H1 (cell line): ENCODE measurements around the gene DBH. TPM values are rescaled to one million over a fixed set of nuclear protein-coding genes. Genes with fewer than 3 reads are reported as not detected.

Experiments used
- CTCF ChIA-PET: fragments of 300-600 bp; sonication (Branson Sonifier 250); formaldehyde crosslinking; loops from one replicate; lab custom pipeline; 2021; ENCODE audit not compliant: partially characterized antibody; lab: Charles Lee
- POLR2A ChIA-PET: fragments of 300-600 bp; sonication (Branson Sonifier 250); formaldehyde crosslinking; loops from one replicate; lab custom pipeline; 2021; ENCODE audit warnings: inconsistent platforms; ENCODE audit not compliant: partially characterized antibody; lab: Charles Lee
- DNase-seq, 2 experiments: peaks; one replicate each; pipeline versions ENCODE4 v3.0.0 to v3.0.0-alpha.2; 2010 to 2022; ENCODE audit warnings: low spot score in 2 of 2, low read depth in 1 of 2, mixed read lengths in 1 of 2
- FAIRE-seq: peaks from 2 replicates; lab custom pipeline; 2011; peaks lifted over from hg19 to GRCh38; lab: Jason Lieb, UNC
- H2AFZ ChIP-seq: 2 replicates; pipeline ENCODE4 v1.8.1; 2012; ENCODE audit warnings: low read length, inconsistent platforms
- H2AK5ac ChIP-seq: 2 replicates; pipeline ENCODE4 v1.6.1; 2013; ENCODE audit warnings: low read depth, low read length
- H2BK120ac ChIP-seq: replicated peaks from 2 replicates; pipeline ENCODE3; 2013; ENCODE audit warnings: low read depth, low read length, inconsistent platforms
- H2BK12ac ChIP-seq: 2 replicates; pipeline ENCODE4 v1.6.1; 2013; ENCODE audit warnings: low read depth, low read length
- H2BK15ac ChIP-seq: 2 replicates; pipeline ENCODE4 v1.6.1; 2013; ENCODE audit warnings: low read length
- H2BK20ac ChIP-seq: 2 replicates; pipeline ENCODE4 v1.6.1; 2013; ENCODE audit warnings: low read length
- H2BK5ac ChIP-seq: 2 replicates; pipeline ENCODE4 v1.6.1; 2013; ENCODE audit warnings: low read depth, low read length
- H3K14ac ChIP-seq: 2 replicates; pipeline ENCODE4 v1.6.1; 2013; ENCODE audit warnings: inconsistent platforms; ENCODE audit not compliant: insufficient read length
- H3K18ac ChIP-seq: 2 replicates; pipeline ENCODE4 v1.6.1; 2013; ENCODE audit warnings: low read length; ENCODE audit errors: extremely low read depth
- H3K23ac ChIP-seq: 2 replicates; pipeline ENCODE4 v1.6.1; 2013; ENCODE audit warnings: inconsistent platforms; ENCODE audit not compliant: insufficient read length
- H3K23me2 ChIP-seq: 2 replicates; pipeline ENCODE4 v1.6.1; 2013; ENCODE audit warnings: low read depth, low read length
- H3K27ac ChIP-seq: 2 replicates; pipeline ENCODE4 v1.6.1; 2011; ENCODE audit warnings: low read depth, low read length, inconsistent platforms
- H3K27me3 ChIP-seq, 4 experiments: replicated peaks in 1 of 4; 1 replicate in 1 of 4; 2 replicates in 3 of 4; pipeline versions ENCODE4 v1.6.1 to v1.8.1; 2011 to 2013; ENCODE audit warnings: low read length in 3 of 4, mild to moderate bottlenecking in 3 of 4, inconsistent platforms in 2 of 4, mixed read lengths in 2 of 4, moderate library complexity in 1 of 4; ENCODE audit not compliant: control insufficient read depth in 3 of 4, insufficient read depth in 3 of 4; ENCODE audit errors: extremely low read depth in 1 of 4
- H3K36me3 ChIP-seq, 4 experiments: 2 replicates each; pipeline versions ENCODE4 v1.6.1 to v1.8.1; 2011 to 2013; ENCODE audit warnings: mild to moderate bottlenecking in 4 of 4, low read length in 3 of 4, moderate library complexity in 2 of 4, control low read depth in 1 of 4, inconsistent platforms in 1 of 4; ENCODE audit not compliant: insufficient read depth in 4 of 4, control insufficient read depth in 2 of 4
- H3K4ac ChIP-seq: replicated peaks from 2 replicates; pipeline ENCODE3; 2013; ENCODE audit warnings: low read length, low read depth, mixed read lengths, inconsistent platforms; ENCODE audit not compliant: insufficient read length
- H3K4me1 ChIP-seq, 4 experiments: replicated peaks in 1 of 4; 1 replicate in 1 of 4; 2 replicates in 3 of 4; pipeline versions ENCODE4 v1.6.1 to v1.8.1; 2011 to 2013; ENCODE audit warnings: low read length in 3 of 4, inconsistent platforms in 2 of 4, mixed read lengths in 1 of 4; ENCODE audit not compliant: insufficient read depth in 4 of 4, control insufficient read depth in 3 of 4
- H3K4me2 ChIP-seq, 2 experiments: 2 replicates each; pipeline versions ENCODE4 v1.6.1 to v1.8.1; 2011 to 2013; ENCODE audit warnings: low read depth in 2 of 2, low read length in 2 of 2, control low read depth in 1 of 2, inconsistent platforms in 1 of 2, mild to moderate bottlenecking in 1 of 2; ENCODE audit not compliant: insufficient read depth in 1 of 2
- H3K4me3 ChIP-seq, 4 experiments: fragments of 200-600, 300-600 bp in 1 of 4; sonication (generic), shearing (Covaris generic), sonication (Bioruptor Twin) in 1 of 4; 2 replicates each; pipeline versions ENCODE4 v1.5.1 to v1.8.1; 2011 to 2016; ENCODE audit warnings: low read length in 4 of 4, low read depth in 3 of 4, control low read depth in 2 of 4, inconsistent platforms in 2 of 4, mild to moderate bottlenecking in 2 of 4, mixed read lengths in 1 of 4, moderate library complexity in 1 of 4; ENCODE audit not compliant: insufficient read depth in 2 of 4; ENCODE audit errors: extremely low read depth in 1 of 4
- H3K56ac ChIP-seq: replicated peaks from 2 replicates; pipeline ENCODE3; 2013; ENCODE audit warnings: low read depth, mild to moderate bottlenecking, mixed read lengths, low read length, inconsistent platforms; ENCODE audit not compliant: insufficient read length
- H3K79me1 ChIP-seq: 2 replicates; pipeline ENCODE4 v1.6.1; 2013; ENCODE audit warnings: low read depth, low read length, control low read depth
- H3K79me2 ChIP-seq, 2 experiments: 2 replicates each; pipeline versions ENCODE4 v1.6.1 to v1.8.1; 2012 to 2013; ENCODE audit warnings: low read length in 2 of 2, mild to moderate bottlenecking in 2 of 2, inconsistent platforms in 1 of 2; ENCODE audit not compliant: insufficient read depth in 2 of 2, control insufficient read depth in 1 of 2
- H3K9ac ChIP-seq, 4 experiments: replicated peaks in 1 of 4; 1 replicate in 1 of 4; 2 replicates in 3 of 4; pipeline versions ENCODE4 v1.6.1 to v1.8.1; 2011 to 2013; ENCODE audit warnings: low read depth in 3 of 4, low read length in 3 of 4, control low read depth in 2 of 4, mild to moderate bottlenecking in 2 of 4, moderate library complexity in 2 of 4, inconsistent platforms in 1 of 4; ENCODE audit errors: extremely low read depth in 1 of 4
- H3K9me3 ChIP-seq, 2 experiments: 2 replicates each; pipeline versions ENCODE4 v1.6.1 to v1.8.1; 2012 to 2013; ENCODE audit warnings: mild to moderate bottlenecking in 2 of 2, moderate library complexity in 2 of 2, control low read depth in 1 of 2, inconsistent platforms in 1 of 2, low read depth in 1 of 2, low read length in 1 of 2, mixed read lengths in 1 of 2; ENCODE audit not compliant: insufficient read depth in 2 of 2
- H4K20me1 ChIP-seq, 2 experiments: replicated peaks in 1 of 2; 2 replicates each; pipeline versions ENCODE3 to v1.8.1; 2011 to 2013; ENCODE audit warnings: inconsistent platforms in 2 of 2, low read length in 2 of 2, mild to moderate bottlenecking in 1 of 2; ENCODE audit not compliant: insufficient read depth in 2 of 2, control insufficient read depth in 1 of 2
- H4K5ac ChIP-seq: 2 replicates; pipeline ENCODE4 v1.6.1; 2013; ENCODE audit warnings: low read length, low read depth, mixed read lengths, inconsistent platforms; ENCODE audit not compliant: insufficient read length
- H4K8ac ChIP-seq: 2 replicates; pipeline ENCODE4 v1.8.0; 2013; ENCODE audit warnings: mild to moderate bottlenecking, moderate library complexity, low read length, inconsistent platforms; ENCODE audit not compliant: insufficient read depth; ENCODE audit errors: extremely low read depth
- H4K91ac ChIP-seq: replicated peaks from 2 replicates; pipeline ENCODE3; 2013; ENCODE audit warnings: low read length, mixed read lengths, inconsistent platforms; ENCODE audit not compliant: insufficient read length
- POLR2AphosphoS5 ChIP-seq: IDR thresholded peaks from 2 replicates; pipeline ENCODE4 v1.6.1; 2011; ENCODE audit warnings: low read depth, low read length
- WGBS, 2 experiments: shearing (Covaris generic) in 1 of 2; methylation state at CpG; one replicate each; pipeline versions ENCODE4 v1.1.6 to v1.1.7; 2013 to 2015; ENCODE audit warnings: low lambda C conversion rate in 2 of 2, mixed read lengths in 2 of 2, inconsistent platforms in 1 of 2, low coverage in 1 of 2, missing lambda C conversion rate in 1 of 2; ENCODE audit not compliant: insufficient replicate concordance in 2 of 2, insufficient coverage in 1 of 2, insufficient read length in 1 of 2; ENCODE audit errors: extremely low coverage in 1 of 2, missing lambda C conversion rate in 1 of 2; 5-methylcytosine and 5-hydroxymethylcytosine counted together
- polyA plus RNA-seq, 7 experiments: library from polyadenylated mRNA; depleted of rRNA in 3 of 7; stranded (reverse) in 5 of 7; unstranded in 2 of 7; fragments of >200 nt in 5 of 7; fragments of 200-250 nt in 2 of 7; gene quantifications; 1 replicate in 5 of 7; 2 replicates in 1 of 7; 4 replicates in 1 of 7; pipeline versions ENCODE4 v1.2.1 to v1.2.3, GENCODE V29; 2011 to 2013; ENCODE audit warnings: missing spikeins in 2 of 7, mixed read lengths in 2 of 7
- total RNA-seq: library from RNA; stranded (reverse); fragmentation: NEBNext Ultra II Directional; extraction: Animal tissue kit (Norgen Biotek cat#: 25700); gene quantifications from 2 replicates; pipeline ENCODE4 v1.2.1, GENCODE V29; 2021

The DBH gene
- total and polyA plus RNA-seq, 2 of the 8 experiments (the other 6 are each of a cell fraction or from before 2014, with no cell fraction given) = 0.18 TPM; not detected in 1

DNA sequence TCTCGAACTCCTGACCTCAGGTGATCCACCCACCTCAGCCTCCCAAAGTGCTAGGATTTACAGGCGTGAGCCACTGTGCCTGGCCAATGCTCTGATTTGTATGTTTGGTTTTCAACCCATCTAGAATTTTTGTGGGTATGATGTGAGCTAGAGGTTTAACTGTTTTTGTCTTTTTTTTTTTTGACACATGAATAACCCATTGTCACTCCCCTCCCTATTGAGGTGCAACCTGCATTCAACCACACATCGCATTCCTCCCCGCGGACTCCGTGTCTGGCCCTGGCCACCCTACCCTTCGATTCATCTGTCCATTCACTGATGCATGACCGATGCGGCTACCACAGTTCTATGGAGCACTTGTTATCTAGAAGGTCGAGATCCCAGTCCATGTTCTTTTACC, 17.4 kb upstream of the DBH start:
- no peak overlapping the region for H2AFZ ChIP-seq
- H3K79me2 ChIP-seq = no peaks in the 10 kb centered on the region
- no peak overlapping the region for H2BK12ac ChIP-seq
- no peak overlapping the region for H3K23ac ChIP-seq
- H3K27me3 ChIP-seq = peaks cover 0 to 5% (median 0%) of the 10 kb centered on the region in 4 experiments; a peak in 3 of 7 replicates
- DNase-seq = no peak
- H3K4me1 ChIP-seq = no peaks in the 10 kb centered on the region
- no peak overlapping the region for H3K9ac ChIP-seq
- H3K36me3 ChIP-seq = no peaks in the 10 kb centered on the region
- no peak overlapping the region for H3K4me3 ChIP-seq
- H2BK15ac ChIP-seq = no peak overlapping the region
- CTCF ChIA-PET = no interaction called here
- no peaks in the 10 kb centered on the region for H3K23me2 ChIP-seq
- H3K4ac ChIP-seq = no peak overlapping the region
- WGBS, 2 experiments = 86% methylated on average over 10 of the region's 10 CpGs; no CpG with 5 or more reads in 1 of the 2 experiments
- no peak overlapping the region for H2BK5ac ChIP-seq
- FAIRE-seq = no peak
- no peak overlapping the region for H2BK120ac ChIP-seq
- H2BK20ac ChIP-seq = no peak overlapping the region
- H3K56ac ChIP-seq = no peak overlapping the region
- no peak overlapping the region for H2AK5ac ChIP-seq
- no peak overlapping the region for H3K27ac ChIP-seq
- H3K9me3 ChIP-seq = no peaks in the 10 kb centered on the region
- H3K4me2 ChIP-seq = no peak overlapping the region
- no peak overlapping the region for H3K14ac ChIP-seq
- no peak overlapping the region for H4K8ac ChIP-seq
- no peak for TF ChIP-seq POLR2AphosphoS5
- TF ChIP-seq, all 59 proteins: peak for 0
- POLR2A ChIA-PET = no interaction called here
- H4K91ac ChIP-seq = no peak overlapping the region
- no peak overlapping the region for H3K18ac ChIP-seq
- H4K20me1 ChIP-seq = no peaks in the 10 kb centered on the region
- H4K5ac ChIP-seq = no peak overlapping the region
- H3K79me1 ChIP-seq = no peaks in the 10 kb centered on the region
